H9 (cell line): ENCODE data around the gene TXNDC12. TPM values are rescaled to one million over a fixed set of nuclear protein-coding genes. Genes with fewer than 3 reads are reported as not detected.

Source experiments
- DNase-seq: peaks from one replicate; pipeline ENCODE4 v3.0.0-alpha.2; 2017
- H2AFZ ChIP-seq: one replicate; pipeline ENCODE4 v1.6.1; 2013; ENCODE audit warnings: mild to moderate bottlenecking, low read length, control low read depth, moderate library complexity
- H2AK5ac ChIP-seq: 2 replicates; pipeline ENCODE4 v1.6.1; 2013; ENCODE audit warnings: low read length, control low read depth, mixed read lengths; ENCODE audit not compliant: insufficient read length
- H2BK120ac ChIP-seq: one replicate; pipeline ENCODE4 v1.6.1; 2013; ENCODE audit warnings: low read depth, mild to moderate bottlenecking, low read length, control low read depth, inconsistent platforms; ENCODE audit not compliant: poor library complexity, severe bottlenecking
- H2BK12ac ChIP-seq: 2 replicates; pipeline ENCODE4 v1.6.1; 2013; ENCODE audit warnings: low read length, control low read depth, mixed read lengths, low read depth; ENCODE audit not compliant: insufficient read length
- H2BK15ac ChIP-seq: 2 replicates; pipeline ENCODE4 v1.6.1; 2013; ENCODE audit warnings: low read depth, low read length, control low read depth
- H2BK20ac ChIP-seq: one replicate; pipeline ENCODE4 v1.6.1; 2013; ENCODE audit warnings: low read depth, mild to moderate bottlenecking, low read length, control low read depth, inconsistent platforms; ENCODE audit not compliant: poor library complexity, severe bottlenecking
- H2BK5ac ChIP-seq: 2 replicates; pipeline ENCODE4 v1.6.1; 2013; ENCODE audit warnings: low read length, control low read depth, mixed read lengths; ENCODE audit not compliant: insufficient read length
- H3K14ac ChIP-seq: 2 replicates; pipeline ENCODE4 v1.6.1; 2013; ENCODE audit warnings: low read length, control low read depth; ENCODE audit not compliant: insufficient read depth
- H3K18ac ChIP-seq: 2 replicates; pipeline ENCODE4 v1.6.1; 2013; ENCODE audit warnings: low read depth, mild to moderate bottlenecking, mixed read lengths, low read length, control low read depth; ENCODE audit not compliant: insufficient read length
- H3K23ac ChIP-seq: 2 replicates; pipeline ENCODE4 v1.6.1; 2013; ENCODE audit warnings: low read length, control low read depth, mixed read lengths, low read depth; ENCODE audit not compliant: insufficient read length
- H3K23me2 ChIP-seq: 2 replicates; pipeline ENCODE4 v1.6.1; 2013; ENCODE audit warnings: low read depth, mild to moderate bottlenecking, mixed read lengths, low read length, control low read depth; ENCODE audit not compliant: insufficient read length, poor library complexity, severe bottlenecking
- H3K27ac ChIP-seq: 2 replicates; pipeline ENCODE4 v1.5.1; 2013; ENCODE audit warnings: low read length, control low read depth, mixed read lengths, low read depth; ENCODE audit not compliant: insufficient read length
- H3K27me3 ChIP-seq: 2 replicates; pipeline ENCODE4 v1.6.1; 2013; ENCODE audit warnings: low read length, control low read depth, inconsistent platforms; ENCODE audit not compliant: insufficient read depth
- H3K4ac ChIP-seq: 2 replicates; pipeline ENCODE4 v1.6.1; 2013; ENCODE audit warnings: low read depth, mild to moderate bottlenecking, control low read depth, inconsistent platforms, low read length, moderate library complexity
- H3K4me1 ChIP-seq: 2 replicates; pipeline ENCODE4 v1.6.1; 2013; ENCODE audit warnings: low read length, control low read depth, inconsistent platforms; ENCODE audit not compliant: insufficient read depth
- H3K4me2 ChIP-seq: 2 replicates; pipeline ENCODE4 v1.6.1; 2013; ENCODE audit warnings: low read length, control low read depth, mixed read lengths; ENCODE audit not compliant: insufficient read length, insufficient read depth
- H3K56ac ChIP-seq: 2 replicates; pipeline ENCODE4 v1.6.1; 2013; ENCODE audit warnings: low read depth, mild to moderate bottlenecking, mixed read lengths, low read length, control low read depth; ENCODE audit not compliant: insufficient read length
- H3K79me1 ChIP-seq: 2 replicates; pipeline ENCODE4 v1.6.1; 2013; ENCODE audit warnings: low read depth, mild to moderate bottlenecking, moderate library complexity, low read length, control low read depth, inconsistent platforms; ENCODE audit not compliant: insufficient read depth, poor library complexity, severe bottlenecking
- H3K79me2 ChIP-seq: 2 replicates; pipeline ENCODE4 v1.6.1; 2013; ENCODE audit warnings: low read length, control low read depth, inconsistent platforms; ENCODE audit not compliant: insufficient read depth
- H3K9ac ChIP-seq: 2 replicates; pipeline ENCODE4 v1.6.1; 2013; ENCODE audit warnings: low read length, control low read depth, mixed read lengths; ENCODE audit not compliant: insufficient read length; ENCODE audit errors: extremely low read depth
- H3K9me3 ChIP-seq: one replicate; pipeline ENCODE4 v1.6.1; 2013; ENCODE audit warnings: low read depth, low read length, inconsistent platforms; ENCODE audit not compliant: control insufficient read depth
- H3T11ph ChIP-seq: one replicate; pipeline ENCODE4 v1.6.1; 2013; ENCODE audit warnings: mild to moderate bottlenecking, low read length, control low read depth, inconsistent platforms
- H4K20me1 ChIP-seq: one replicate; pipeline ENCODE4 v1.6.1; 2013; ENCODE audit not compliant: control insufficient read depth, insufficient read length, insufficient read depth
- H4K5ac ChIP-seq: 2 replicates; pipeline ENCODE4 v1.6.1; 2013; ENCODE audit warnings: low read depth, mild to moderate bottlenecking, mixed read lengths, low read length, control low read depth; ENCODE audit not compliant: insufficient read length
- H4K8ac ChIP-seq: replicated peaks from 2 replicates; pipeline ENCODE4 v1.6.1; 2013; ENCODE audit warnings: low read length, control low read depth, mixed read lengths, low read depth; ENCODE audit not compliant: insufficient read length
- H4K91ac ChIP-seq: 2 replicates; pipeline ENCODE4 v1.6.1; 2013; ENCODE audit warnings: low read depth, mild to moderate bottlenecking, moderate library complexity, mixed read lengths, low read length, control low read depth; ENCODE audit not compliant: insufficient read length
- H3K27ac Mint-ChIP-seq, 3 experiments: 2 replicates in 2 of 3; 3 replicates in 1 of 3; pipeline ENCODE4 v1.8.0; 2020 to 2021; ENCODE audit warnings: mixed read lengths in 3 of 3, mild to moderate bottlenecking in 1 of 3, moderate library complexity in 1 of 3
- H3K27me3 Mint-ChIP-seq: 2 replicates; pipeline ENCODE4 v1.8.0; 2021; ENCODE audit warnings: low read depth, mild to moderate bottlenecking, moderate library complexity, mixed read lengths
- H3K36me3 Mint-ChIP-seq, 3 experiments: 2 replicates in 2 of 3; 3 replicates in 1 of 3; pipeline ENCODE4 v1.8.0; 2020 to 2021; ENCODE audit warnings: low read depth in 3 of 3, mixed read lengths in 3 of 3; ENCODE audit not compliant: insufficient read depth in 1 of 3
- H3K4me1 Mint-ChIP-seq, 2 experiments: 2 replicates each; pipeline ENCODE4 v1.8.0; 2020; ENCODE audit warnings: mixed read lengths in 2 of 2
- H3K4me3 Mint-ChIP-seq, 2 experiments: 2 replicates in 1 of 2; 3 replicates in 1 of 2; pipeline ENCODE4 v1.8.0; 2020 to 2021; ENCODE audit warnings: mild to moderate bottlenecking in 2 of 2, mixed read lengths in 2 of 2, moderate library complexity in 1 of 2
- H3K9me3 Mint-ChIP-seq, 2 experiments: 2 replicates in 1 of 2; 3 replicates in 1 of 2; pipeline ENCODE4 v1.8.0; 2020; ENCODE audit warnings: mild to moderate bottlenecking in 2 of 2, mixed read lengths in 2 of 2, moderate library complexity in 1 of 2
- CTCF ChIP-seq: fragments of 200-600 bp; sonication (generic); conservative IDR thresholded peaks from 3 replicates; pipeline ENCODE4 v1.8.0; 2021; ENCODE audit warnings: antibody characterized with exemption, mild to moderate bottlenecking
- WGBS: extraction: QIAGEN DNeasy Blood & Tissue Kit; methylation state at CpG from one replicate; pipeline ENCODE4 v1.1.7; 2013; ENCODE audit warnings: missing lambda C conversion rate, low lambda C conversion rate, mixed read lengths; ENCODE audit not compliant: insufficient read length; ENCODE audit errors: extremely low coverage; 5-methylcytosine and 5-hydroxymethylcytosine counted together
- total RNA-seq: library from RNA; stranded (reverse); gene quantifications from 2 replicates; pipeline ENCODE4 v1.2.1, GENCODE V29; 2021

TXNDC12 gene
- total RNA-seq, 1 experiment from 2014 or later = 82.1 TPM

GRCh38 chr1:52034050-52034384 is 21.0 kb downstream of the TXNDC12 start:
- no peaks in the 10 kb centered on the region for H3K27me3 ChIP-seq
- H4K8ac ChIP-seq = no peak overlapping the region
- H3K4me1 ChIP-seq = peaks cover 2% of the 10 kb centered on the region; the same call in 1 of the 2 replicates
- peak overlapping the region; percentile 75 for H3K4me2 ChIP-seq
- no peak overlapping the region for H3K56ac ChIP-seq
- H2BK5ac ChIP-seq = no peak overlapping the region
- H4K91ac ChIP-seq = no peak overlapping the region
- WGBS = no CpG with 5 or more reads among the region's 2 CpGs
- no peaks in the 10 kb centered on the region for H3K9me3 ChIP-seq
- H2BK120ac ChIP-seq = no peak overlapping the region
- no peak overlapping the region for H3K18ac ChIP-seq
- no peak overlapping the region for H3T11ph ChIP-seq
- no peak overlapping the region for H2AFZ ChIP-seq
- Mint-ChIP-seq H3K4me3 (peak overlapping the region; percentile 90 to 91), H3K4me1 (peaks cover 21 to 22% of the 10 kb centered on the region in 2 experiments), H3K27me3 (no peaks in the 10 kb centered on the region; the same call in 1 of the 2 replicates), H3K9me3 (no peaks in the 10 kb centered on the region), H3K36me3 (peaks cover 6 to 50% (median 37%) of the 10 kb centered on the region in 3 experiments; a peak in 5 of 7 replicates), H3K27ac (peak overlapping the region in 2 of 3 experiments; percentile 66; a peak in 3 of 7 replicates)
- H3K27ac ChIP-seq = no peak overlapping the region
- no peaks in the 10 kb centered on the region for H3K79me1 ChIP-seq
- H4K5ac ChIP-seq = no peak overlapping the region
- no peak overlapping the region for H2BK12ac ChIP-seq
- no peak for TF ChIP-seq CTCF
- no peak overlapping the region for H2BK20ac ChIP-seq
- no peak overlapping the region for H3K14ac ChIP-seq
- H3K79me2 ChIP-seq = peaks cover 4% of the 10 kb centered on the region; the same call in 1 of the 2 replicates
- peaks cover 10% of the 10 kb centered on the region for H3K23me2 ChIP-seq
- no peaks in the 10 kb centered on the region for H4K20me1 ChIP-seq
- H2AK5ac ChIP-seq = no peak overlapping the region
- H3K4ac ChIP-seq = no peak overlapping the region
- no peak overlapping the region for H3K23ac ChIP-seq
- DNase-seq = no peak
- H2BK15ac ChIP-seq = no peak overlapping the region
- no peak overlapping the region for H3K9ac ChIP-seq
